Measurements from ENCODE around the gene MSTN.

MSTN gene

DNA sequence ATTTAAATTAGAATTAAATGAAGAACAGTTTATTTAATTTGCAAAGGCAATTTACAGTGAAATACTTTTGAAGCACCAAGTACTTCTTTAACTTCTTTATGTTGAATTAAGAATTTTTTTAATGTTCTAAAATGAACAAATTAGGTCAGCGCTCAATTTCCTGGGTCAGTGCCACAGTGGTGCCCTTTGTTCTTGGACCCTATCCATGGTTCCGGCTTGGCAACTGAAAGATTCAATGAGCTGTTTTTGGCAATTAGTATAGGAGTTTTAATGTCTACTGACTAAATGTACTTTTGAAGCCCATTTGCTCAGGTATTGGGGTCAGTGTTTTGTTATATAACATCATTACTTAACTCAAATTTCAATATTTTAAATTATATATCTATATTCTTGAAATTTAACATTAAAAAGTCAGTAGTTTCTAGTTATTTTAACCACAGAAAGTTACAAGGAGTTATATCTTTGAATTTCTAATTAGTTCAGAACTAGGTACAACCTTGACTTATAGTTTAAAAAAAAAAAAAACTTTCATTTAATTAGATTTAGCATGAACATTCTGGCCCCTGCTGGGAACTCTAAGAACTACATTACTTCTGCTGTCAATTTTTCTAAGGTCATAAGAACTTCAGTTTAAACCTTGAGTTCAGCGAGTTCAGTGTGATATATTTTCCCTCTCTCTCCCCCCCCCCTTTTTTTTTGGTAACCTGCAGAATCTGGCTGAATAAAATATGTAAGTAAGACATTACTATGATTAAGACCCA lies 7.6 kb upstream of the MSTN start:
- Histone ChIP-seq H2AFZ (no peak overlapping the region), H3K27ac (no peak overlapping the region), H3K79me2 (no peaks in the 10 kb centered on the region), H3K4me2 (ENCODE audit: low read length) (no peak overlapping the region), H3K27me3 (ENCODE audit: control insufficient read depth, insufficient read depth, low read length) (no peaks in the 10 kb centered on the region), H3K4me3 (ENCODE audit: low read depth, low read length) (no peak overlapping the region), H3K4me1 (no peaks in the 10 kb centered on the region), H3K9me3 (ENCODE audit: control insufficient read depth, low read length) (no peaks in the 10 kb centered on the region), H3K36me3 (ENCODE audit: control insufficient read depth, insufficient read depth, low read length) (no peaks in the 10 kb centered on the region), H3K9ac (no peak overlapping the region)
- TF ChIP-seq, protein P1, sequence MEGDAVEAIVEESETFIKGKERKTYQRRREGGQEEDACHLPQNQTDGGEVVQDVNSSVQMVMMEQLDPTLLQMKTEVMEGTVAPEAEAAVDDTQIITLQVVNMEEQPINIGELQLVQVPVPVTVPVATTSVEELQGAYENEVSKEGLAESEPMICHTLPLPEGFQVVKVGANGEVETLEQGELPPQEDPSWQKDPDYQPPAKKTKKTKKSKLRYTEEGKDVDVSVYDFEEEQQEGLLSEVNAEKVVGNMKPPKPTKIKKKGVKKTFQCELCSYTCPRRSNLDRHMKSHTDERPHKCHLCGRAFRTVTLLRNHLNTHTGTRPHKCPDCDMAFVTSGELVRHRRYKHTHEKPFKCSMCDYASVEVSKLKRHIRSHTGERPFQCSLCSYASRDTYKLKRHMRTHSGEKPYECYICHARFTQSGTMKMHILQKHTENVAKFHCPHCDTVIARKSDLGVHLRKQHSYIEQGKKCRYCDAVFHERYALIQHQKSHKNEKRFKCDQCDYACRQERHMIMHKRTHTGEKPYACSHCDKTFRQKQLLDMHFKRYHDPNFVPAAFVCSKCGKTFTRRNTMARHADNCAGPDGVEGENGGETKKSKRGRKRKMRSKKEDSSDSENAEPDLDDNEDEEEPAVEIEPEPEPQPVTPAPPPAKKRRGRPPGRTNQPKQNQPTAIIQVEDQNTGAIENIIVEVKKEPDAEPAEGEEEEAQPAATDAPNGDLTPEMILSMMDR (IDR thresholded peaks at IDR 0.05): peak; percentile 60

DNA sequence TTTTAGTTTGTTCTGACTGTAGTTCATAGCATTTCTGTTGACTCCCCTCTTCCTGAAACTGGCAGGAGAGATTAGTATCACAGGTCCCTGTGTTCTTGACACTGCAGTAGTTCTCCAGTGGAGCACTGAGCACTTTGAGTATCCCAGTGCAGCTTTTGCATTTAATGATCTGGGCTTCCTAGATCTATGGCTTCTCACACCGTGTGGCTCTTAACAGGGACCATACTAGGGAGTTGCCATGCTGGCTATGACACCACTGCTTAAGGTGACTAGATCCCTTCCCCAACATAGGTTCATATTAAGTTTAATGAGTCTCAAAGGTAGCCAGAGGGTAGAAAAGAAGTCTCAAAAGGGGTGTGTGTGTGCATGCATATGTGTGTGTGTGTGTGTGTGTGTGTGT lies 6.2 kb upstream of the MSTN start:
- Histone ChIP-seq H3K4me3 (ENCODE audit: low read depth, low read length) (no peak overlapping the region), H2AFZ (no peak overlapping the region), H3K27me3 (ENCODE audit: control insufficient read depth, insufficient read depth, low read length) (no peaks in the 10 kb centered on the region), H3K79me2 (no peaks in the 10 kb centered on the region), H3K9me3 (ENCODE audit: control insufficient read depth, low read length) (no peaks in the 10 kb centered on the region), H3K27ac (no peak overlapping the region), H3K4me2 (ENCODE audit: low read length) (no peak overlapping the region), H3K4me1 (no peaks in the 10 kb centered on the region), H3K36me3 (ENCODE audit: control insufficient read depth, insufficient read depth, low read length) (no peaks in the 10 kb centered on the region), H3K9ac (no peak overlapping the region)
- TF ChIP-seq, protein P1 (IDR thresholded peaks at IDR 0.05): no peak

DNA sequence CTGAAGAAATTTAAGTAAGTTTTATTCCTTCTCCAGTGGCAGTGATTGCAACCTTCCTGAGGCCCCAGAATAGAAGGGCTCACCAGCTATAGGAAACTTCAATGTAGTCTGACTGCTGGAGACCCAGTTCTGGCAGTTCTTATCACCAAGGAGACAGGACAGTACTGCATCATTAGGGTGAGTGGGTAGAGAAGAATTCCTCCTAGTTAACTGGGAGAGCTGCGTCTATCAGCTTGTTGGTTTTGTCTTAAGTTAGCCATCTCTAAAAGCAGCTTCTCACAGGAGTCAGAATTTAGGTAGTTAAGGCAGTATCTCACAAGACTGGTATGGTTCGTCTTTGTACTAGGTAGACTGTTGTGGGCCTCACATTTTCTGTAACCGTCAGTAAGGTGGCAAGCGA lies 3.3 kb upstream of the MSTN start:
- TF ChIP-seq, protein P1 (IDR thresholded peaks at IDR 0.05): no peak

DNA sequence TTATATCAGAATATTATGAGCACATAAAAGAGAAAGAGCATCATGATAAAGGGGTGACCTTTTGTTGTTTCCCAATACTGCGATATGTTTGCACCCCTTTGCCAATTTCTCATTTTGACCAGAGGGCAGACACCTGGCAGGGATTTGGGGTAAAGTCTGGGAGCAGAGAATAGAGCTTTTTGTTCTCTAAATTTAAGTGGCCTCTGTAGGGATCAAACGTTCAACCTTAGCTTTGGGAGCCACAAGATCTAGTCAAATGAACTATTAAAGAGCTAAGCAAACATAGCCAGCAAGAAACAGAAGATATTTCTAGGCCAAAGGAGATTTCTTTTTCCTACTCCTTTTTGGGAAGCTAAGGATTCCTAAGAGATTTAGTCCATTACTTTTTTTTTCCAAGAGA lies 1.1 kb upstream of the MSTN start:
- no peaks in the 10 kb centered on the region for H3K9me3 ChIP-seq (ENCODE audit: control insufficient read depth, low read length)
- no peak overlapping the region for H3K9ac ChIP-seq
- H3K4me1 ChIP-seq: no peaks in the 10 kb centered on the region
- H3K4me3 ChIP-seq (ENCODE audit: low read depth, low read length): no peak overlapping the region
- H3K36me3 ChIP-seq (ENCODE audit: control insufficient read depth, insufficient read depth, low read length): no peaks in the 10 kb centered on the region
- TF ChIP-seq, protein P1 (IDR thresholded peaks at IDR 0.05): no peak
- no peak overlapping the region for H3K27ac ChIP-seq
- no peak overlapping the region for H2AFZ ChIP-seq
- no peaks in the 10 kb centered on the region for H3K79me2 ChIP-seq
- no peaks in the 10 kb centered on the region for H3K27me3 ChIP-seq (ENCODE audit: control insufficient read depth, insufficient read depth, low read length)
- no peak overlapping the region for H3K4me2 ChIP-seq (ENCODE audit: low read length)

More for the DNA sequence above, 3.3 kb upstream of the MSTN start:
- no peak overlapping the region for H3K9ac ChIP-seq
- H3K79me2 ChIP-seq: no peaks in the 10 kb centered on the region
- no peak overlapping the region for H2AFZ ChIP-seq
- H3K27ac ChIP-seq: no peak overlapping the region
- H3K4me3 ChIP-seq (ENCODE audit: low read depth, low read length): no peak overlapping the region
- H3K4me1 ChIP-seq: no peaks in the 10 kb centered on the region
- H3K36me3 ChIP-seq (ENCODE audit: control insufficient read depth, insufficient read depth, low read length): no peaks in the 10 kb centered on the region
- no peaks in the 10 kb centered on the region for H3K9me3 ChIP-seq (ENCODE audit: control insufficient read depth, low read length)
- no peak overlapping the region for H3K4me2 ChIP-seq (ENCODE audit: low read length)
- no peaks in the 10 kb centered on the region for H3K27me3 ChIP-seq (ENCODE audit: control insufficient read depth, insufficient read depth, low read length)

DNA sequence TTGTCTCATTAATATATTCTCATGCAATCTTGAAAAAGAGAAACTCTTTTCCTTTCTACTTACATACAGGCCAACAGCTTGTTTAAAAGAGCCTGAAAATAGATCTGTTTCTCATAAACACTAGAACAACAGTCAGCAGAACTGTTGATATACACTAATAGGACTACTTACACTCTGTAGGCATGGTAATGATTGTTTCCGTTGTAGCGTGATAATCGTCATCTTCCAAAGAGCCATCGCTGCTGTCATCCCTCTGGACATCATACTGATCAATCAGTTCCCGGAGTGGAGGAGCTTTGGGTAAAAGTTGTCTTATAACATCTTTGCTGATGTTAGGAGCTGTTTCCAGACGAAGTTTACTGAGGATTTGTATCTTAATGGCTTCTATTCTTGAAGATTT lies 476 bp downstream of the MSTN start:
- Histone ChIP-seq H3K9ac (no peak overlapping the region), H3K4me1 (no peaks in the 10 kb centered on the region), H3K4me2 (ENCODE audit: low read length) (no peak overlapping the region), H3K9me3 (ENCODE audit: control insufficient read depth, low read length) (no peaks in the 10 kb centered on the region), H3K27ac (no peak overlapping the region), H3K36me3 (ENCODE audit: control insufficient read depth, insufficient read depth, low read length) (no peaks in the 10 kb centered on the region), H3K27me3 (ENCODE audit: control insufficient read depth, insufficient read depth, low read length) (no peaks in the 10 kb centered on the region), H3K4me3 (ENCODE audit: low read depth, low read length) (no peak overlapping the region), H3K79me2 (no peaks in the 10 kb centered on the region), H2AFZ (no peak overlapping the region)
- TF ChIP-seq, protein P1 (IDR thresholded peaks at IDR 0.05): no peak

All from parathyroid adenoma (tissue), 2 donors.